Liver (tissue), 9 donors: Measurements from ENCODE around the gene CAMSAP2. TPM values are rescaled to one million over a fixed set of nuclear protein-coding genes. Genes with fewer than 3 reads are reported as not detected.

Experiments used
- DNase-seq: peaks from one replicate; pipeline ENCODE4 v3.0.0-alpha.2; 2017; ENCODE audit warnings: low spot score
- H3K27ac ChIP-seq, 2 donors: one replicate each; pipeline ENCODE4 v1.7.0; 2013; ENCODE audit warnings: inconsistent platforms in 2 of 2, low read length in 2 of 2, control low read depth in 1 of 2, low read depth in 1 of 2, mild to moderate bottlenecking in 1 of 2
- H3K27me3 ChIP-seq, 4 donors: one replicate each; pipeline versions ENCODE4 v1.6.1 to v1.7.0; 2013; ENCODE audit warnings: low read length in 3 of 4, inconsistent platforms in 1 of 4, mild to moderate bottlenecking in 1 of 4, moderate library complexity in 1 of 4; ENCODE audit not compliant: control insufficient read depth in 4 of 4, insufficient read depth in 4 of 4
- H3K36me3 ChIP-seq, 4 donors: one replicate each; pipeline versions ENCODE4 v1.6.1 to v1.7.0; 2013; ENCODE audit warnings: low read length in 3 of 4, mild to moderate bottlenecking in 3 of 4, low read depth in 1 of 4, moderate library complexity in 1 of 4; ENCODE audit not compliant: control insufficient read depth in 4 of 4, insufficient read depth in 3 of 4
- H3K4me1 ChIP-seq, 4 donors: one replicate each; pipeline versions ENCODE4 v1.6.1 to v1.7.0; 2013; ENCODE audit warnings: low read length in 3 of 4, mild to moderate bottlenecking in 3 of 4, moderate library complexity in 1 of 4; ENCODE audit not compliant: control insufficient read depth in 4 of 4, insufficient read depth in 4 of 4
- H3K4me3 ChIP-seq, 3 donors: one replicate each; pipeline versions ENCODE4 v1.6.1 to v1.7.0; 2013; ENCODE audit warnings: low read length in 3 of 3, control low read depth in 1 of 3, low read depth in 1 of 3, mild to moderate bottlenecking in 1 of 3
- H3K9ac ChIP-seq, 2 donors: one replicate each; pipeline ENCODE4 v1.7.0; 2013; ENCODE audit warnings: low read length in 2 of 2, mild to moderate bottlenecking in 2 of 2, moderate library complexity in 2 of 2, control low read depth in 1 of 2, low read depth in 1 of 2
- H3K9me3 ChIP-seq, 4 donors: one replicate each; pipeline versions ENCODE4 v1.6.1 to v1.7.0; 2013; ENCODE audit warnings: low read length in 3 of 4; ENCODE audit not compliant: control insufficient read depth in 4 of 4
- ATF3 ChIP-seq: IDR thresholded peaks from 2 replicates; pipeline ENCODE4 v1.6.1; 2016; ENCODE audit warnings: antibody characterized with exemption
- EGR1 ChIP-seq, 2 donors: IDR thresholded peaks; 2 replicates each; pipeline ENCODE4 v1.6.1; 2016 to 2018; ENCODE audit warnings: antibody characterized with exemption in 2 of 2, low read depth in 2 of 2
- FOXA1 ChIP-seq: IDR thresholded peaks from 2 replicates; pipeline ENCODE4 v1.6.1; 2016; ENCODE audit warnings: antibody characterized with exemption
- FOXA2 ChIP-seq: IDR thresholded peaks from 2 replicates; pipeline ENCODE4 v1.6.1; 2016; ENCODE audit warnings: antibody characterized with exemption
- GABPA ChIP-seq, 2 donors: IDR thresholded peaks in 1 of 2; conservative IDR thresholded peaks in 1 of 2; 2 replicates each; pipeline ENCODE4 v1.6.1; 2016; ENCODE audit warnings: antibody characterized with exemption in 2 of 2, mild to moderate bottlenecking in 1 of 2, moderate library complexity in 1 of 2
- HNF4G ChIP-seq: IDR thresholded peaks from 2 replicates; pipeline ENCODE4 v1.6.1; 2016; ENCODE audit warnings: antibody characterized with exemption
- JUND ChIP-seq, 2 donors: IDR thresholded peaks; 2 replicates each; pipeline ENCODE4 v1.6.1; 2016; ENCODE audit warnings: antibody characterized with exemption in 2 of 2
- MAX ChIP-seq: IDR thresholded peaks from 2 replicates; pipeline ENCODE4 v1.6.1; 2016; ENCODE audit warnings: antibody characterized with exemption
- NR2F2 ChIP-seq: IDR thresholded peaks from 2 replicates; pipeline ENCODE4 v1.6.1; 2016; ENCODE audit warnings: antibody characterized with exemption
- RAD21 ChIP-seq, 2 donors: IDR thresholded peaks; 2 replicates each; pipeline ENCODE4 v1.6.1; 2016; ENCODE audit warnings: antibody characterized with exemption in 2 of 2, mild to moderate bottlenecking in 2 of 2
- RXRA ChIP-seq, 2 donors: IDR thresholded peaks; 2 replicates each; pipeline ENCODE4 v1.6.1; 2017 to 2018; ENCODE audit warnings: antibody characterized with exemption in 2 of 2, mild to moderate bottlenecking in 1 of 2
- SP1 ChIP-seq: IDR thresholded peaks from 2 replicates; pipeline ENCODE4 v1.6.1; 2018; ENCODE audit warnings: antibody characterized with exemption, mild to moderate bottlenecking
- TAF1 ChIP-seq: conservative IDR thresholded peaks from 2 replicates; pipeline ENCODE4 v1.6.1; 2016; ENCODE audit warnings: antibody characterized with exemption, mild to moderate bottlenecking
- YY1 ChIP-seq: IDR thresholded peaks from 2 replicates; pipeline ENCODE4 v1.6.1; 2016; ENCODE audit warnings: antibody characterized with exemption, mild to moderate bottlenecking
- WGBS: extraction: QIAGEN DNeasy Blood & Tissue Kit; methylation state at CpG from one replicate; pipeline ENCODE4 v1.1.7; 2013; 5-methylcytosine and 5-hydroxymethylcytosine counted together
- polyA plus RNA-seq, 2 donors: library from polyadenylated mRNA; stranded (reverse) in 1 of 2; unstranded in 1 of 2; fragments of 200-250 nt in 1 of 2; fragments of >200 nt in 1 of 2; fragmentation: Nextera tagmentation in 1 of 2; extraction: Ambion mirVana in 1 of 2; gene quantifications; one replicate each; pipeline versions ENCODE4 v1.2.1 to v1.2.3, GENCODE V29; 2013 to 2015
- total RNA-seq, 2 donors: library from RNA; depleted of rRNA; stranded (reverse); fragments of >200 nt; gene quantifications; one replicate each; pipeline ENCODE4 v1.2.3, GENCODE V29; 2014
- TF ChIP-seq, protein P1 (sequence below): fragments of 150-350 bp; IDR thresholded peaks from 2 replicates; pipeline ENCODE4 v1.5.1; 2017; ENCODE audit warnings: improper control_type of control experiment, low read depth, low read length; ENCODE audit not compliant: missing input control
- TF ChIP-seq, protein P2 (sequence below): IDR thresholded peaks from 2 replicates; pipeline ENCODE4 v1.6.1; 2016; ENCODE audit warnings: antibody characterized with exemption, mild to moderate bottlenecking
- TF ChIP-seq, protein P3 (sequence below): IDR thresholded peaks from 2 replicates; pipeline ENCODE4 v1.6.1; 2016; ENCODE audit warnings: antibody characterized with exemption
- donor health status: healthy.
- donor health status: healthy.
- donor health status: healthy.
- donor health status: healthy.
- donor health status: healthy.

The CAMSAP2 gene
- total and polyA plus RNA-seq, 4 donors, result 1.9 to 8.6 (median 3.5) TPM

- H3K27me3 ChIP-seq, result no peaks in the 10 kb centered on the region
- no peak overlapping the region for H3K9ac ChIP-seq
- no peak overlapping the region for H3K27ac ChIP-seq
- H3K4me3 ChIP-seq, result no peak overlapping the region
- no peaks in the 10 kb centered on the region for H3K4me1 ChIP-seq
- no peaks in the 10 kb centered on the region for H3K36me3 ChIP-seq
- no peak for DNase-seq
- TF ChIP-seq GABPA (IDR thresholded peaks at IDR 0.05 in 1 of 2, conservative IDR thresholded peaks at IDR 0.05 in 1 of 2) (no peak), TAF1 (no peak), EGR1 (IDR thresholded peaks at IDR 0.05; ENCODE audit: low read depth in 2 of 2) (no peak), ATF3 (no peak), RAD21 (IDR thresholded peaks at IDR 0.05) (no peak), MAX (no peak), RXRA (IDR thresholded peaks at IDR 0.05) (no peak), FOXA1 (no peak), FOXA2 (no peak), HNF4G (no peak), YY1 (no peak), SP1 (no peak), JUND (IDR thresholded peaks at IDR 0.05) (no peak), NR2F2 (no peak)
- TF ChIP-seq, protein P1, sequence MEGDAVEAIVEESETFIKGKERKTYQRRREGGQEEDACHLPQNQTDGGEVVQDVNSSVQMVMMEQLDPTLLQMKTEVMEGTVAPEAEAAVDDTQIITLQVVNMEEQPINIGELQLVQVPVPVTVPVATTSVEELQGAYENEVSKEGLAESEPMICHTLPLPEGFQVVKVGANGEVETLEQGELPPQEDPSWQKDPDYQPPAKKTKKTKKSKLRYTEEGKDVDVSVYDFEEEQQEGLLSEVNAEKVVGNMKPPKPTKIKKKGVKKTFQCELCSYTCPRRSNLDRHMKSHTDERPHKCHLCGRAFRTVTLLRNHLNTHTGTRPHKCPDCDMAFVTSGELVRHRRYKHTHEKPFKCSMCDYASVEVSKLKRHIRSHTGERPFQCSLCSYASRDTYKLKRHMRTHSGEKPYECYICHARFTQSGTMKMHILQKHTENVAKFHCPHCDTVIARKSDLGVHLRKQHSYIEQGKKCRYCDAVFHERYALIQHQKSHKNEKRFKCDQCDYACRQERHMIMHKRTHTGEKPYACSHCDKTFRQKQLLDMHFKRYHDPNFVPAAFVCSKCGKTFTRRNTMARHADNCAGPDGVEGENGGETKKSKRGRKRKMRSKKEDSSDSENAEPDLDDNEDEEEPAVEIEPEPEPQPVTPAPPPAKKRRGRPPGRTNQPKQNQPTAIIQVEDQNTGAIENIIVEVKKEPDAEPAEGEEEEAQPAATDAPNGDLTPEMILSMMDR, result no peak
- TF ChIP-seq, protein P2, sequence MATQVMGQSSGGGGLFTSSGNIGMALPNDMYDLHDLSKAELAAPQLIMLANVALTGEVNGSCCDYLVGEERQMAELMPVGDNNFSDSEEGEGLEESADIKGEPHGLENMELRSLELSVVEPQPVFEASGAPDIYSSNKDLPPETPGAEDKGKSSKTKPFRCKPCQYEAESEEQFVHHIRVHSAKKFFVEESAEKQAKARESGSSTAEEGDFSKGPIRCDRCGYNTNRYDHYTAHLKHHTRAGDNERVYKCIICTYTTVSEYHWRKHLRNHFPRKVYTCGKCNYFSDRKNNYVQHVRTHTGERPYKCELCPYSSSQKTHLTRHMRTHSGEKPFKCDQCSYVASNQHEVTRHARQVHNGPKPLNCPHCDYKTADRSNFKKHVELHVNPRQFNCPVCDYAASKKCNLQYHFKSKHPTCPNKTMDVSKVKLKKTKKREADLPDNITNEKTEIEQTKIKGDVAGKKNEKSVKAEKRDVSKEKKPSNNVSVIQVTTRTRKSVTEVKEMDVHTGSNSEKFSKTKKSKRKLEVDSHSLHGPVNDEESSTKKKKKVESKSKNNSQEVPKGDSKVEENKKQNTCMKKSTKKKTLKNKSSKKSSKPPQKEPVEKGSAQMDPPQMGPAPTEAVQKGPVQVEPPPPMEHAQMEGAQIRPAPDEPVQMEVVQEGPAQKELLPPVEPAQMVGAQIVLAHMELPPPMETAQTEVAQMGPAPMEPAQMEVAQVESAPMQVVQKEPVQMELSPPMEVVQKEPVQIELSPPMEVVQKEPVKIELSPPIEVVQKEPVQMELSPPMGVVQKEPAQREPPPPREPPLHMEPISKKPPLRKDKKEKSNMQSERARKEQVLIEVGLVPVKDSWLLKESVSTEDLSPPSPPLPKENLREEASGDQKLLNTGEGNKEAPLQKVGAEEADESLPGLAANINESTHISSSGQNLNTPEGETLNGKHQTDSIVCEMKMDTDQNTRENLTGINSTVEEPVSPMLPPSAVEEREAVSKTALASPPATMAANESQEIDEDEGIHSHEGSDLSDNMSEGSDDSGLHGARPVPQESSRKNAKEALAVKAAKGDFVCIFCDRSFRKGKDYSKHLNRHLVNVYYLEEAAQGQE, result no peak
- TF ChIP-seq, protein P3, sequence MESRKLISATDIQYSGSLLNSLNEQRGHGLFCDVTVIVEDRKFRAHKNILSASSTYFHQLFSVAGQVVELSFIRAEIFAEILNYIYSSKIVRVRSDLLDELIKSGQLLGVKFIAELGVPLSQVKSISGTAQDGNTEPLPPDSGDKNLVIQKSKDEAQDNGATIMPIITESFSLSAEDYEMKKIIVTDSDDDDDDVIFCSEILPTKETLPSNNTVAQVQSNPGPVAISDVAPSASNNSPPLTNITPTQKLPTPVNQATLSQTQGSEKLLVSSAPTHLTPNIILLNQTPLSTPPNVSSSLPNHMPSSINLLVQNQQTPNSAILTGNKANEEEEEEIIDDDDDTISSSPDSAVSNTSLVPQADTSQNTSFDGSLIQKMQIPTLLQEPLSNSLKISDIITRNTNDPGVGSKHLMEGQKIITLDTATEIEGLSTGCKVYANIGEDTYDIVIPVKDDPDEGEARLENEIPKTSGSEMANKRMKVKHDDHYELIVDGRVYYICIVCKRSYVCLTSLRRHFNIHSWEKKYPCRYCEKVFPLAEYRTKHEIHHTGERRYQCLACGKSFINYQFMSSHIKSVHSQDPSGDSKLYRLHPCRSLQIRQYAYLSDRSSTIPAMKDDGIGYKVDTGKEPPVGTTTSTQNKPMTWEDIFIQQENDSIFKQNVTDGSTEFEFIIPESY, result no peak
- WGBS, result 80% methylated on average over 4 of the region's 4 CpGs
- H3K9me3 ChIP-seq, result no peaks in the 10 kb centered on the region
Observed at GRCh38 chr1:200909757-200910239, 171.1 kb downstream of the CAMSAP2 start.

Other genes starting within 250 kb of the CAMSAP2 start
- 1 to 10 TPM in 1 of 2 donors, under 1 TPM in 1; 0.17 to 8.8 TPM for gene KIF14, start 118.1 kb upstream of the CAMSAP2 start, total RNA-seq
- gene KIF14, start 118.1 kb upstream of the CAMSAP2 start, polyA plus RNA-seq, result under 1 TPM; 0.13 to 0.28 TPM
- gene DDX59, start 69.0 kb upstream of the CAMSAP2 start, total RNA-seq, result 10 to 100 TPM; 10.2 to 12.1 TPM
- 1 to 10 TPM; 5.8 to 7.0 TPM for gene DDX59, start 69.0 kb upstream of the CAMSAP2 start, polyA plus RNA-seq
- under 1 TPM in 1 of 2 donors, not detected in 1; 0.08 TPM for gene GPR25, start 134.1 kb downstream of the CAMSAP2 start, total RNA-seq
- under 1 TPM in 1 of 2 donors, not detected in 1; 0.13 TPM for gene GPR25, start 134.1 kb downstream of the CAMSAP2 start, polyA plus RNA-seq
- gene INAVA, start 156.0 kb downstream of the CAMSAP2 start, total RNA-seq, result 1 to 10 TPM in 1 of 2 donors, under 1 TPM in 1; 0.67 to 3.1 TPM
- gene INAVA, start 156.0 kb downstream of the CAMSAP2 start, polyA plus RNA-seq, result under 1 TPM; 0.19 to 0.32 TPM